Calu3 (cell line): ENCODE measurements around the gene CALD1. TPM values are rescaled to one million over a fixed set of nuclear protein-coding genes. Genes with fewer than 3 reads are reported as not detected.

Experiments
- BruUV-seq: library from RNA; stranded (reverse); fragments of 400-500 nt; replicated peaks from 2 replicates; lab custom pipeline; 2021; lab: Mats Ljungman, UMichigan
- CTCF ChIA-PET: fragments of 300-600 bp; sonication (Branson Sonifier 250); formaldehyde crosslinking; loops from one replicate; lab custom pipeline; 2022; ENCODE audit warnings: antibody characterized with exemption; lab: Charles Lee
- DNase-seq: peaks from one replicate; pipeline ENCODE4 v3.0.0; 2022
- H3K27ac Mint-ChIP-seq: one replicate; pipeline ENCODE4 v1.8.0; 2022; ENCODE audit warnings: mixed read lengths; ENCODE audit not compliant: unreplicated experiment
- H3K27me3 Mint-ChIP-seq: one replicate; pipeline ENCODE4 v1.8.0; 2022; ENCODE audit warnings: mixed read lengths; ENCODE audit not compliant: unreplicated experiment
- H3K36me3 Mint-ChIP-seq: one replicate; pipeline ENCODE4 v1.8.0; 2022; ENCODE audit warnings: mild to moderate bottlenecking, moderate library complexity, mixed read lengths; ENCODE audit not compliant: insufficient read depth, unreplicated experiment
- H3K4me1 Mint-ChIP-seq: one replicate; pipeline ENCODE4 v1.8.0; 2022; ENCODE audit warnings: mild to moderate bottlenecking, low read depth, mixed read lengths; ENCODE audit not compliant: unreplicated experiment
- H3K4me3 Mint-ChIP-seq: one replicate; pipeline ENCODE4 v1.8.0; 2022; ENCODE audit warnings: mild to moderate bottlenecking, low read depth, moderate library complexity, mixed read lengths; ENCODE audit not compliant: unreplicated experiment
- H3K9me3 Mint-ChIP-seq: one replicate; pipeline ENCODE4 v1.8.0; 2022; ENCODE audit warnings: low read depth, mixed read lengths; ENCODE audit not compliant: unreplicated experiment
- CTCF ChIP-seq: fragments of 200-600 bp; IDR thresholded peaks from one replicate; pipeline ENCODE4 v1.8.0; 2022; ENCODE audit warnings: antibody characterized with exemption; ENCODE audit not compliant: unreplicated experiment
- intact Hi-C: fragments of 100-400 bp; cut with micrococcal nuclease; formaldehyde crosslinking; loops from one replicate; pipeline ENCODE4 v1.10.0; 2022; ENCODE audit not compliant: unreplicated experiment
- total RNA-seq: library from RNA; stranded (reverse); gene quantifications from 2 replicates; pipeline ENCODE4 v1.2.3, GENCODE V29; 2022

Gene CALD1
- total RNA-seq, 1 experiment from 2014 or later, result 9.3 TPM

- no TSS peak for BruUV-seq
- CTCF ChIA-PET, result interaction anchor here (1.1 kb wide), 1 partner anchor 9 kb away, joined by 5 read pairs; no protein-coding TSS in a partner anchor
- H3K36me3 Mint-ChIP-seq, result no peaks in the 10 kb centered on the region
- H3K9me3 Mint-ChIP-seq, result no peaks in the 10 kb centered on the region
- H3K4me1 Mint-ChIP-seq, result no peaks in the 10 kb centered on the region
- H3K27ac Mint-ChIP-seq, result no peak overlapping the region
- no peak for DNase-seq
- intact Hi-C loops, result no loop called here
- H3K27me3 Mint-ChIP-seq, result peaks cover 19% of the 10 kb centered on the region
- H3K4me3 Mint-ChIP-seq, result no peak overlapping the region
- TF ChIP-seq CTCF, result no peak
Measured at GRCh38 chr7:134757938-134758337, 21.5 kb upstream of the CALD1 start.

- no peaks in the 10 kb centered on the region for H3K9me3 Mint-ChIP-seq
- BruUV-seq, result no TSS peak
- CTCF ChIA-PET, result interaction anchor here (1.1 kb wide), 1 partner anchor 8 kb away, joined by 5 read pairs; no protein-coding TSS in a partner anchor
- no peak overlapping the region for H3K4me3 Mint-ChIP-seq
- H3K36me3 Mint-ChIP-seq, result no peaks in the 10 kb centered on the region
- TF ChIP-seq CTCF, result no peak
- DNase-seq, result no peak
- H3K4me1 Mint-ChIP-seq, result no peaks in the 10 kb centered on the region
- H3K27ac Mint-ChIP-seq, result no peak overlapping the region
- peaks cover 19% of the 10 kb centered on the region for H3K27me3 Mint-ChIP-seq
- intact Hi-C loops, result no loop called here
Measured at GRCh38 chr7:134758981-134759380, 20.5 kb upstream of the CALD1 start.

- H3K4me3 Mint-ChIP-seq, result no peak overlapping the region
- CTCF ChIA-PET, result interaction anchor here (0.6 kb wide), 1 partner anchor 907 kb away, joined by 3 read pairs; no protein-coding TSS in a partner anchor
- H3K27ac Mint-ChIP-seq, result no peak overlapping the region
- intact Hi-C loops, result no loop called here
- H3K9me3 Mint-ChIP-seq, result no peaks in the 10 kb centered on the region
- TF ChIP-seq CTCF, result no peak
- peaks cover 9% of the 10 kb centered on the region for H3K4me1 Mint-ChIP-seq
- peaks cover 19% of the 10 kb centered on the region for H3K27me3 Mint-ChIP-seq
- no peak for DNase-seq
- H3K36me3 Mint-ChIP-seq, result no peaks in the 10 kb centered on the region
- no TSS peak for BruUV-seq
Measured at GRCh38 chr7:134761266-134761665, 18.2 kb upstream of the CALD1 start.

GRCh38 chr7:134763960-134764359 lies 15.5 kb upstream of the CALD1 start:
- Mint-ChIP-seq H3K4me3 (no peak overlapping the region), H3K4me1 (peaks cover 23% of the 10 kb centered on the region), H3K27ac (no peak overlapping the region), H3K9me3 (no peaks in the 10 kb centered on the region), H3K36me3 (no peaks in the 10 kb centered on the region), H3K27me3 (peaks cover 16% of the 10 kb centered on the region)
- CTCF ChIA-PET, result no interaction called here
- no peak for TF ChIP-seq CTCF
- DNase-seq, result no peak
- intact Hi-C loops, result no loop called here
- no TSS peak for BruUV-seq
